ENCODE data around the gene ZNF780A. TPM values are rescaled to one million over a fixed set of nuclear protein-coding genes. Genes with fewer than 3 reads are reported as not detected.
A peak's percentile ranks its signal among the peaks of the same experiment; 100 is the strongest.

The ZNF780A gene
- polyA plus RNA-seq, 2 of the 4 experiments (the other 2 are of a cell fraction): 37.9 to 48.1 TPM

GRCh38 chr19:40090241-40091204 lies at the start of gene ZNF780A (continued):
- TF ChIP-seq FOSB (CRISPR knock-in tag; IDR thresholded peaks at IDR 0.05): no peak
- no peak for TF ChIP-seq JUNB (IDR thresholded peaks at IDR 0.05)
- no peak for TF ChIP-seq HDAC2 (IDR thresholded peaks at IDR 0.05)
- no peak for TF ChIP-seq ESRRA (IDR thresholded peaks at IDR 0.05; ENCODE audit: borderline replicate concordance, low read length)
- peak; percentile 62 to 95; a peak in 4 of 5 replicates for TF ChIP-seq JUN (IDR thresholded peaks at IDR 0.05)
- TF ChIP-seq ELK1 (IDR thresholded peaks at IDR 0.05; ENCODE audit: low read depth, low read length): 0 out of 2 replicates have a peak, but pooled peaks have one; percentile 78
- TF ChIP-seq CBX8 (IDR thresholded peaks at IDR 0.05): no peak
- TF ChIP-seq KDM5A (IDR thresholded peaks at IDR 0.05): no peak
- TF ChIP-seq GATA3 (IDR thresholded peaks at IDR 0.05; ENCODE audit: borderline replicate concordance): no peak
- TF ChIP-seq RNF2 (IDR thresholded peaks at IDR 0.05; ENCODE audit: borderline replicate concordance, low read depth): no peak
- no peak for TF ChIP-seq NPAS2 (CRISPR knock-in tag; IDR thresholded peaks at IDR 0.05; ENCODE audit: borderline replicate concordance)
- peak; percentile 94 for TF ChIP-seq POLR2A (IDR thresholded peaks at IDR 0.05; ENCODE audit: low read length)

- Histone ChIP-seq H3K4me3 (no peak overlapping the region), H3K4me1 (no peaks in the 10 kb centered on the region), H3K27ac (no peak overlapping the region), H3K4me2 (0 out of 3 replicates have a peak overlapping the region, but pooled peaks have one; percentile 6), H3K9me3 (no peaks in the 10 kb centered on the region)
- 18% methylated on average over 7 of the region's 7 CpGs for WGBS (ENCODE audit: missing lambda C conversion rate)
- DNase-seq (ENCODE audit: low read depth in 1 of 2, low spot score in 1 of 2) (peak; percentile 77 to 79), ATAC-seq (peak; percentile 59 to 71), FAIRE-seq (peak; percentile 100)
- ChIA-PET CTCF (interaction anchor here (0.5 to 6.1 kb wide), 118 partner anchors 8 to 1458 kb away, joined by 3 to 129 read pairs (median 5); partner anchors contain the start of genes BLVRB, CCNP, FBL and LTBP4), POLR2A (interaction anchor here (1.6 kb wide), 1 partner anchor 286 kb away, joined by 3 read pairs; the partner anchor contains the start of gene SERTAD1)
- no peak for TF ChIP-seq PBX3 (IDR thresholded peaks at IDR 0.05)
- TF ChIP-seq CTCF (IDR thresholded peaks at IDR 0.05): peak; percentile 99
- TF ChIP-seq ZC3H11A (IDR thresholded peaks at IDR 0.05): no peak
- 0 out of 2 replicates have a peak, but pooled peaks have one; percentile 27 for TF ChIP-seq MYC (IDR thresholded peaks at IDR 0.05; ENCODE audit: borderline replicate concordance, low read length)
- TF ChIP-seq ZFP36 (IDR thresholded peaks at IDR 0.05; ENCODE audit: borderline replicate concordance, partially characterized antibody): no peak
- TF ChIP-seq RCOR1 (IDR thresholded peaks at IDR 0.05; ENCODE audit: low read depth, low read length): 0 out of 2 replicates have a peak, but pooled peaks have one; percentile 40
- no peak for TF ChIP-seq E2F6 (IDR thresholded peaks at IDR 0.05; ENCODE audit: borderline replicate concordance, low read depth)
- TF ChIP-seq RAD21 (conservative IDR thresholded peaks at IDR 0.05 in 1 of 2, IDR thresholded peaks at IDR 0.05 in 1 of 2): peak; percentile 100
- peak; percentile 97 for TF ChIP-seq SMC3 (IDR thresholded peaks at IDR 0.05)
- no peak for TF ChIP-seq USF2 (IDR thresholded peaks at IDR 0.05)
Observed at GRCh38 chr19:40139533-40140287, 49.0 kb upstream of the ZNF780A start.

Measured in A549 (cell line).